ENCODE measurements around the gene SAMD4A.

SAMD4A gene

GRCh38 chr14:54687750-54688119, 120.8 kb downstream of the SAMD4A start:
- DNase-seq: no peak

DNA sequence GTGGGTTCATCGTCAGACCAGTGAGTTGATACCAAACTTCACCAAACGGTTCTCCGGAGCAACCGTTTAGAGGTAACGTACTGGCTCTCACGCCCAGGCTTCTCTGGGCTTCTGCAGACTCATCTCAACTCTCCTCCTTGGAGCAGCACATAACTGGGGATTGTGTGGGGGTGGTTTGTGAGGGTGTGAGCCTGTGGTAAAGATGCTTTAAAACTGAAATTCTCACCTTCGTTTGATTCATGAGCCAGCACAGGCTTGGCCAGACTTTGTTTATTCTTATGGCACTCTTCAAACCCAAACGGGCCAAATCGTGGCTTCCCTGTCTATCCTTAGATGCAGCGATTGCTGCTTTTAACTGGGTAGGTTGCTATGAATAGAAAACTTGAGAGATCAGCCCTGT, 121.3 kb downstream of the SAMD4A start:
- no peak for DNase-seq

DNA sequence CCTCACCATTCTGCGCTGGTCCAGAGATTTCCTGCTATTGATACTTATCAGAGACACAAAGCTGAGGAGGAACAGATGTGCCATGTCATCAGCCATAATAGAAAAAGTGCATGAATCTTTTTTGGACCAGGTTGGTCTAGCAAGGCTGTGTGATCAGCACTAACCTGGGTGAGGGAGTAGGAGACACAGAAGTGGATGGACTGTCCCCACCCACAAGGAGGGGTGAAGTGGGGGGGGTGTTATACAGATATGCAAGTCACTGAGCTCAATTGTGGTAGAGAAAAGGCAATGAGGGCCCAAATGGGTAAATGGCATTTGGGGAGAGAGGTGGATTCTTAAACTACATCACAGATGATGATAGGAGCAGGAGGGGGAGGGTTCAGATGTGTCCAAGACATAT, 123.0 kb downstream of the SAMD4A start:
- DNase-seq: no peak

GRCh38 chr14:54690887-54691286, 124.0 kb downstream of the SAMD4A start:
- no peak for DNase-seq

GRCh38 chr14:54691525-54692283, 124.8 kb downstream of the SAMD4A start:
- DNase-seq: no peak

GRCh38 chr14:54692284-54692772, 125.4 kb downstream of the SAMD4A start:
- no peak for DNase-seq

- no peak for DNase-seq
Measured at GRCh38 chr14:54693761-54694160, 126.8 kb downstream of the SAMD4A start.

- no peak for DNase-seq
Measured at GRCh38 chr14:54695196-54695595, 128.3 kb downstream of the SAMD4A start.

DNA sequence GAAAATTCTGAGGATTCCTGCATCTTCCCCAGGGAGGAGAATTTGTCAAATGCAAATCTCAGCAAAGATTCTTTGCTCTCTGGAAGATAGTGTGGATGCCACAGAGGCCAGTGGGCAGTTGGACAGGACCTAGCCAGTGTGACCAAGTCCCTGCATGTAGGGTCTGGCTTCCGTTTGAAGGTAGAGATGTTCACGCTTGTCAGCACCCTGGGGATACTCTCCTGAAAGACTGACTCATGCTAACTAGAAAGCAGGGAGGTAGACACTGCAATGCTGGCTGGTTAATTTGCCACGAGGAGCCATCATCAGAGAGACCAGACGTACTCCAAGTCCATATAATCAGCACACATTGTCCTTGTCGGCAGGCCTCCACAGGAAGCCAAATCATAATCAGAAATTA, 130.1 kb downstream of the SAMD4A start:
- no peak for DNase-seq

DNA sequence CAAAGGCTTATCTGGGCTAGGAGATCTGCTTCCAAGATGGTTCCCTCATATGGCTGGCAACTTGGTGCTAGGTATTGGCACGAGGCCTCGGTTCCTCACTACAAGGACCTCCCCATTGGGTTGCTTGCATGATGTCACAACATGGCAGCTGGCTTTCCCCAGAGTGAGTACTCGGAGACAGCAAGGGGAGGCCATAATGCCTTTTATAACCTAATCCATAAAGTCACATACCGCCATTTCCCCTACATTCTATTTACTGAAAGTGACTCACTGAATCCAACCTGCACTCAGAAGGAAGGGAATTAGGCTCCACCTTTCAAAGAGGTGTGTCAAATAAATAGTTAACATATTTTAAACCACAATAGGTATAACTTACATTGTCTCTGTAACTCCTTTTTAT, 130.9 kb downstream of the SAMD4A start:
- DNase-seq: no peak

DNA sequence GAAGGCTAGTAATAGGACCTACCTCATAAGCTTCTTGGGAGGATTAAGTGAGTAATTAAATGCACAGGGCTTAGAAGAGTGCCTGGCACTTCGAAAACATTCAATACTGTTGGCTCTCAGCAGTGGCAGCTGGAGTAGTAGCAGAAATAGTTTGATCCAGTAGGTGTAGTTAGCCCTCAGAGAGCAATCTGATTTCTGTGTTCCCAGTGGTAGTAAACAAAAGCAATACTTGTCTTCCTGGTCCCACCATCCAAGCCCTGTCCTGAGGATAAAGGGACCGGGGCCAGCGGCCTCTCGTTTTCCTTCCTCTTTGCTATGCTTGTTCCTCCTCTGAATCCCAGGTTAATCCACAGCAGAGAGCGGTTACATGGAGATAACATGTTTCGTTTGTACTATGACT, 131.6 kb downstream of the SAMD4A start:
- DNase-seq: no peak

- DNase-seq: no peak
Measured at GRCh38 chr14:54698966-54699530, 132.1 kb downstream of the SAMD4A start.

- no peak for DNase-seq
Measured at GRCh38 chr14:54699735-54700134, 132.8 kb downstream of the SAMD4A start.

GRCh38 chr14:54700717-54701116, 133.8 kb downstream of the SAMD4A start:
- no peak for DNase-seq

DNA sequence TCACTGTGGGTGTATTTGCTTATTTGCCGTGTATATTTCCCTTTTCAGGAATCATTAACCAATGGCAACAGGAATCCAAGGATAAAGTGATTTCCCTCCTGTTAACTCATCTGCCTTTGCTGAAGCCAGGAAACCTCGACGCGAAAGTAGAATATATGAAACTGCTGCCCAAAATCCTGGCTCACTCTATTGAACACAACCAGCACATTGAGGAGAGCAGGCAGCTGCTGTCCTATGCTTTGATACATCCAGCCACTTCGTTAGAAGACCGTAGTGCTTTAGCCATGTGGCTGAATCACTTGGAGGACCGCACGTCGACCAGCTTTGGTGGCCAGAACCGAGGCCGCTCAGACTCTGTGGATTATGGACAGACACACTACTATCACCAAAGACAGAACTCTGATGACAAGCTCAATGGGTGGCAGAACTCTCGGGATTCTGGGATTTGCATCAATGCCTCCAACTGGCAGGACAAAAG, 135.1 kb downstream of the SAMD4A start:
- DNase-seq: no peak

- no peak for DNase-seq
Measured at GRCh38 chr14:54702492-54702891, 135.6 kb downstream of the SAMD4A start.

- DNase-seq: no peak
Measured at GRCh38 chr14:54703082-54703481, 136.2 kb downstream of the SAMD4A start.

GRCh38 chr14:54703724-54704123, 136.8 kb downstream of the SAMD4A start:
- no peak for DNase-seq

DNA sequence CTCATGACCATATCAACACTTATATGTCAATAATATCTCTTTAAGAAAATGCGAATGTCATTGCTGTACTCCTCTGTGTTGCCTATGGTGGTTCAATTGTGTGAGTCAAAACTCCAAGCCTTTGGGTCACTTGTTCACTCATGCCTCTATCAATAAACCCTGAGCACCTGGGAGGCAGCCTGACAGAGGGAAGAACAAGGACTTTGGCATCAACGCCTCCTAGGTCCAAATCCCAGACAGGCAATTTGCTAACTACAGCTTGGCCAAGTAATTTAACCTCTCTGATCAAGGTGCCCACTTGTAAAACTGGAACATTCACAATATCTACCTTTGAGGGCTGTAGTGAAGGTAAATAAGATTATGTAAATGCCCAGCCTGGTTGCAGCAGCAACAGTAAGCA, 137.8 kb downstream of the SAMD4A start:
- no peak for DNase-seq

- DNase-seq: no peak
Measured at GRCh38 chr14:54706769-54707168, 139.8 kb downstream of the SAMD4A start.

DNA sequence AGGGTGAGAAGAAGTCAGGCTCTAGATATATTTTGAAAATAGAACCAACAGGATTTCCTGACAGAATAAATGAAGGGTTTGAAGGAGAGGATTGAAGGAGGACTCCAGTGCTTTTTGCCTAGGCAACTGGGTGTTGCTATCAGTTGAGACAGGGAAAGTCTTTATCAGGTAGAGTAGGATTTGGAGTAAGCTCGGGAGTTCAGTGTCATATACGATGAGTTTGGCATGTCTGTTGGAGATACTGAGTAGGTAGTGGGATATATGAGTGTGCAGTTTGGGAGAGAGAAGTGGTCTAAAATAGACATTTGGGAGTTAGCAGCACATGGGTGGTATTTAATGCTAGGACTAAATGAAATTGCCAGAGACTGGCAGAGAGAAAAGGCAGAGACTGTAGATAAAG, 141.2 kb downstream of the SAMD4A start:
- DNase-seq: no peak

GRCh38 chr14:54708982-54709381, 142.1 kb downstream of the SAMD4A start:
- DNase-seq: no peak

DNA sequence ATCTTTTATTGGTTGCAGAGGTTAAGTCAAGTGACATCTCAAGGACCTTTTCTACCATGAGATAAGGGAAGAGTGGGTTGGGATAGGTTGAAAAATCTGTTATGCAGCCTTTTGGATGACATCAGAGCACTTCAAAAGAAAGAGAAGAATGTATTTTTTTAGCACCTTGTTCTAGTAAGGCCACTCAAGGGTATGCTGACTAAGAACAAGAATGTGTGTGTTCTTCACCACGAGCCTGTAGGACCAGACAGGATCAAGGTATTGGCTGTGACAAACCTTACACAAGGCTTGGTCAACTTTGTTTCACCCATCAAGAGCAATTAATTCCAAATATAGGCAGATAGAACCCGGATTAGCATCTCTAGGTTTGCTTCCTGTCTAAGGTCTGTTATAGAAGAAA, 142.5 kb downstream of the SAMD4A start:
- DNase-seq: no peak

DNA sequence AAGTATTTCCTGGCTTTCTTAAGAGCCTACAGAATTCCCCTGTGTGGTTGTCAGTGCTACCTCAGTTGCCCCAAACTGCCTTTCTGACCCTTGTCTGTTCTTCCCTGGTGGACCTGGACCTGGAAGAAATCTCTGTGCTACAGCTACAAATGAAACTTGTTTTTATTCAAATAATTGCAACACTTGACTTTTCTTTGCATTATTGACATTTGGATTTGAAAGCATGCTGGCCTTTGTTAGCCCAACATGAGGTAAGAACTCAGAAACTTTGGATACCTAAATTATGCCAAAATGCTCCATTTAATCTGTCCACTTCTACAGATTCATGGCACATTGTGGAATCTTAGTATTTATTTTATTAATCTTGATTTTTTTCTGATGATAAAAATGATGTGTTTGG, 142.9 kb downstream of the SAMD4A start:
- no peak for DNase-seq

GRCh38 chr14:54711312-54711711, 144.4 kb downstream of the SAMD4A start:
- DNase-seq: no peak
